Esophagus squamous epithelium (tissue), 4 donors: ENCODE data around the gene BRD7.

ENCODE experiments used
- POLR2A ChIP-seq, 4 donors: fragments of 450-650 bp; IDR thresholded peaks; one replicate each; pipeline ENCODE4 v1.6.1; 2017; ENCODE audit warnings: antibody characterized with exemption in 4 of 4, mild to moderate bottlenecking in 4 of 4, moderate library complexity in 3 of 4
- TF ChIP-seq, protein P1 (sequence below), 6 experiments: fragments of 450-650 bp in 4 of 6; fragments of 200-600 bp in 2 of 6; sonication (generic) in 2 of 6; IDR thresholded peaks; one replicate each; pipeline ENCODE4 v1.5.1; 2016 to 2019; ENCODE audit warnings: antibody characterized with exemption in 6 of 6, mild to moderate bottlenecking in 4 of 6, moderate library complexity in 4 of 6

DNA sequence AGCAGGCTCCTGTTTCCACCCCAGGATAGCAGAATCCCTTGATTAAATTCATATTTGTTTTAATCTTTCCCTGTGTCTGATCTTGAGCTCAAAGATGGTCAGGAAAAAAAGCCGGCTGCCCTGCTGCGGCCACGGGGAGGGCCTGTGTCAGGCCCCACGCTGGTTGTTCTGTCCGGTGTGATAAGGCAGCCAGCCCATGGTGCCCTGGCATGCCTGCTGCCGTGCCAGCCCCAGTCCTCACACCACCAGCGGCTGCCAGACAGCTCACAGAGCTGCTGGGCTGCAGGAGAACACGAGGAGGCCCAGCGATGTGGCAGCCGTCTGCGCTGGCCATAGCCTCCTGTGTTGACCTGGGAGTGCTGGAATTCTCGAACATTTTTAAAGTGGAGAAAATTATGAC lies 34.7 kb upstream of the BRD7 start:
- TF ChIP-seq, protein P1, sequence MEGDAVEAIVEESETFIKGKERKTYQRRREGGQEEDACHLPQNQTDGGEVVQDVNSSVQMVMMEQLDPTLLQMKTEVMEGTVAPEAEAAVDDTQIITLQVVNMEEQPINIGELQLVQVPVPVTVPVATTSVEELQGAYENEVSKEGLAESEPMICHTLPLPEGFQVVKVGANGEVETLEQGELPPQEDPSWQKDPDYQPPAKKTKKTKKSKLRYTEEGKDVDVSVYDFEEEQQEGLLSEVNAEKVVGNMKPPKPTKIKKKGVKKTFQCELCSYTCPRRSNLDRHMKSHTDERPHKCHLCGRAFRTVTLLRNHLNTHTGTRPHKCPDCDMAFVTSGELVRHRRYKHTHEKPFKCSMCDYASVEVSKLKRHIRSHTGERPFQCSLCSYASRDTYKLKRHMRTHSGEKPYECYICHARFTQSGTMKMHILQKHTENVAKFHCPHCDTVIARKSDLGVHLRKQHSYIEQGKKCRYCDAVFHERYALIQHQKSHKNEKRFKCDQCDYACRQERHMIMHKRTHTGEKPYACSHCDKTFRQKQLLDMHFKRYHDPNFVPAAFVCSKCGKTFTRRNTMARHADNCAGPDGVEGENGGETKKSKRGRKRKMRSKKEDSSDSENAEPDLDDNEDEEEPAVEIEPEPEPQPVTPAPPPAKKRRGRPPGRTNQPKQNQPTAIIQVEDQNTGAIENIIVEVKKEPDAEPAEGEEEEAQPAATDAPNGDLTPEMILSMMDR (IDR thresholded peaks at IDR 0.05) = no peak
- TF ChIP-seq POLR2A (IDR thresholded peaks at IDR 0.05) = no peak
